Measurements from ENCODE around the gene CHAT.
"Not testable (repeated sequence)": the region's sequence is repeated elsewhere in the genome, so short reads cannot be mapped to it uniquely, and the experiment has no call there.

Gene CHAT

DNA sequence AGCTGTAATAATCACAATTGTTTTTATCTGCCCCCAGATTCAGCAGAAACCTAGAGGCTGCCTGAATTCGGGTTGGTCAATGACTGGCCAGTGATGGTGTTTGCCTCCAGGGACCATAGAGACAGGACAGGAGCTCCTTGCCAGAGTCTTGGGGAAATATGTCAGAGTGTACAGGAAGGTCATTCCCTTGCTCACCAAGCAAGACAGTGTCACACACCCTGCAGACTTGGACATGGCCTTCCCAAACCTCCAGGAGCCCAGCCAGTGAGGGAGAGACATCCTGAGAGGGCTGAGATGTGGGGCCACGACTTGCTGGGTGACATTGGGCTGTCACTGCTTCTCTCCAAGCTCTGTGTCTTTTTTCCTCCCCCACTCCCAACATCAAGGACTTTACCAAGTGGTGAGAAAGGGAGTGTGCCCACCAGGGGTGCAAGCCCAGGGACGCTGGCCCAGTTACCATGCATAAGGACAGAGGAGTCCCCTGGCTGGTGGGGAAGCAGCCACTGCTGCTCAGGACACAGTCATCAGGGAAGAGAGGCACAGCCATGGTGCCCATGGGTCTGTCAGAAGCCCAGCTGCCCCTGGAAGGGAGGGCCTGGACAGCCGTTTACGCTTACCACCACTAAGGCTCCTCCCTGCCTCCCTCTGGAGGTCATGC, 40.3 kb downstream of the CHAT start:
- DNase-seq: no peak

GRCh38 chr10:49655099-49655498, 41.3 kb downstream of the CHAT start:
- no peak for DNase-seq

DNA sequence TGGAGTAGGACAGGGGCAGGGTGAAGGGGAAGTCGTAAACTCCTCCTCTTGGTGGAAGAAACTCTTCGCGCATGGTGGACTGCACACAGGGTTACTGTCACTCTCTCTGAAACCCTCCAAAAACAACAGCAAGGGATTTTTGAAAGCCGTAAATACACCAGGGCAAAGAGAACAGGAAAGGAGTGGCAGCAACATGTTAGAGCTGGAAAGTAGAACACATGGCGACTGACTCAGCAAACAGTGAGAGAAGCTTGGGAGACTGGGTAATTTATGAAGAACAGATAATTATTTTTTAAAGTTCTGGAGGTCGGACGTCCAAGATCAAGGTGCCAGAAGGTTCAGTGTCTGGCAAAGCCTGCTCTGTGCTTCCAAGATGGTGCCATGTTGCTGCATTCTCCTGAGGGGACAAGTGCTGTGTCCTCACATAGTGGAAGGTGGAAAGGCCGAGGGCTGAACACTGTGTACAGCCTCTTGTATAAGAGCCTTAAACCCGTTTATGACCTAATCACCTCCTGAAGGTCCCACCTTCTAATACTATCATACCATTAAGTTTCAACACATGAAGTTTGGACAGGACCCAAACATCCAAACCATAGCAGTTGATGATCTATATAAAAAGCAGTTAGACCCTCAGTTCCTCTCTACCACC, 43.1 kb downstream of the CHAT start:
- no peak for DNase-seq

DNA sequence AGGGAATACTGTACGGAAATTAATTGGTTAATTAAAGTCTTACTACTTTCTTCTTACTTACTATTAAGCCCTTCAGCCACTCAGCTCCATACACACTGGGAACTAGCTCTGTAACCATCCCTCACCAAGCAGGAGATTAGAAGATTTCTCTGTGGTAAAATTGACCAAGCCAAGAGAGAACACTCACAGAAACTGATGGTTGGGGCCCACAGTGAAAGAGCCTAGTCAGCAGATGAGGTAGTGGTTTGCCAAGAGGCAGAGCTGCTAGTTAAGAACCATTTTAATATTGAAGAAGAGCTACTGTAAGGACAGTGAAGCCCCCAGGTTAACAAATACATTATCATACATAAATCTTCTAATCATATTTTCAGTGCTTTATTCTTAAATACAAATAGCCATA, 43.8 kb downstream of the CHAT start:
- no peak for DNase-seq

DNA sequence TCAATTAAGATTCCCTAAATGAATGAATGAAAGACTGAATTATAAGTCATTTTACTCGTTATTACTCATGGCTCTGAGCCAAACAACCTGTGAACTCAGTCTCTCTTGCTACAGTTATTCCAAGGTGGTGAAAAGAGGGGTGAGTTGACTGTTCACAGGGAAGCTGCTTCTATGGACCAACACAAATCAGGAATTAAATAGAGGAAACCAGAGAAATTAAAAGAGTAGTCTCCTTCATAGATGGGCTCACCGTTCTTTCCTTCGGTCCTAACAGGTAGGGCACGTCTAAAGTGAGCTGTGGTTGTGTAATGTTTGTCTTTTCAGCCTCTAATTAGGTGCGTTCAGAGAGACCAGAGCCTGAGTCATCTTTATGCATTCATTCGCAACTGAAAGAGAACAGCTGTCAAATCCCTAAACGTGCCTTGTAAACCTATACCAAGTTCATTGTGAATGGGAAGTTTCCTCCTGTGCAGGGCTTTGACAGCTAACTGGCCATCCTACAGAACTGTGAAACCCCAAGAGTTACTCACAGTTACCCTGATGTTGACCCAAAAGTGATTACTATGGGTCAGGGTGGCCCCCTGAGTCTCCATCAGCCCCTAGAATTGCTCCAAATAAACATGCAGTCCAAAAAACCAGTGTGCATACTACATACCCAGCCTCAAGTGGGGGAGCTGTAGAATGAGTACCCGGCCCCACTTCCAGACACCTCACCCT, 47.5 kb downstream of the CHAT start:
- DNase-seq: no peak

DNA sequence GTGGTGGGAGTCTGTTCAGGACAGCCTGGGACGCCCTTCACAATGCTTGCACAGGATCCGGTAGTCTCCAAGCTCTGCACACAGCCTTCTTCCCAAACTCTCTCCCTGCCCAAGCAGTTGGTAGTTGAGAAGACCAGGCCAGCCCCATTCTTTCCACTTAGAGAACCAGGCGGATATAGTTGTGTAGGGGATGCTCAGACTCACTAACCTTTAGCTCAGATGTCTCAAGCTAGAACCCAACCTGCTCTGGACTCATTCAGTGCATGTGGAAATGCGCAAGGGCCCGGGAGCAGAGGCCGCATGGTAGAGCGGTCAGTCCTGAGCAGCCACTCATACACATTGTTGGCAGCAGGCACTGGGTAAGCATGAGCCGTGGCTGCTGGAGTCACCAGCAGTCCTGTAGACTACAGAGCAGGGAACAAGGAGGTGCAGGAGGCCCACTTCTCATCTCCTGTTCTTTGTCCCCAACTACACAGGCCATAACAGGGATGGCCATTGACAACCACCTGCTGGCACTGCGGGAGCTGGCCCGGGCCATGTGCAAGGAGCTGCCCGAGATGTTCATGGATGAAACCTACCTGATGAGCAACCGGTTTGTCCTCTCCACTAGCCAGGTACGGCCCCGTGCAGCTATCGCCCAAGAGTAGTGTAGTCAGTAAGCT, 48.5 kb downstream of the CHAT start:
- DNase-seq: no peak

GRCh38 chr10:49663596-49663995, 49.8 kb downstream of the CHAT start:
- no peak for DNase-seq

DNA sequence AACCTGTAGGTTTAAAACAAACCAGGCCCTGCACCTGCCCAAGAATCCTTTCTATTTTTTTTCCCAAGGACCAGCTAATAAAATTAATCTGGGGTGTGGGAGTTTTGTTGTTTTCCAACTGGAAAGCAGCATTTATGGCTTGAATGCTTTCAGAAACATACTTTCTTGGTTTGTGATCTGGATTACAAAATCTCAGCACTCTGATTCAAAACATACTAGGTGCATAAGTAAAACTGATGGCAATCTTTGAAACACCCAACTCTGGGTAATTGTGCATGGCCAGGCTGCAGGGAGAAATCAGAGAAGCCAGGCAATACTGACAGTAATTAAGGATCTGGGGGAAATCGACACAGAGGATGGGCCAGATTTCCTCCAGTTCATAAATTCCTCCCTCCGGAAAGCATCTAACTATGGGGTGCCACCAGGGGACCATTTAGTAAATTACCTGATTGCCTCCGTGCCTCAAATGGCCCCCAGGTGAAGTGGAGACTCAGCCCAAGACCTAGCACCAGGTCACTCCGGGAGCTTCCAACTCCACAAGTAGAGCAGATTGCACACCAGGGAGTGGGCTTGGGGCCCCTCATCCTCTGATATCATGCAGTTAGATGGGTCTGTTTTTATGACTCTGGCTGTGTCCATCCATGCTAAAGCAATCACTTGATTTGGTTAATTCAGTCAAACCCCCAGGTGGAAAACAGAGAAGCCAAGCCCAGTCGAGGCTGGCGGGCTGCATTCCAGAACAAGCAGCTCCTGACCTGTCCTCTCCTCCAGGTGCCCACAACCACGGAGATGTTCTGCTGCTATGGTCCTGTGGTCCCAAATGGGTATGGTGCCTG, 50.4 kb downstream of the CHAT start:
- no peak for DNase-seq

DNA sequence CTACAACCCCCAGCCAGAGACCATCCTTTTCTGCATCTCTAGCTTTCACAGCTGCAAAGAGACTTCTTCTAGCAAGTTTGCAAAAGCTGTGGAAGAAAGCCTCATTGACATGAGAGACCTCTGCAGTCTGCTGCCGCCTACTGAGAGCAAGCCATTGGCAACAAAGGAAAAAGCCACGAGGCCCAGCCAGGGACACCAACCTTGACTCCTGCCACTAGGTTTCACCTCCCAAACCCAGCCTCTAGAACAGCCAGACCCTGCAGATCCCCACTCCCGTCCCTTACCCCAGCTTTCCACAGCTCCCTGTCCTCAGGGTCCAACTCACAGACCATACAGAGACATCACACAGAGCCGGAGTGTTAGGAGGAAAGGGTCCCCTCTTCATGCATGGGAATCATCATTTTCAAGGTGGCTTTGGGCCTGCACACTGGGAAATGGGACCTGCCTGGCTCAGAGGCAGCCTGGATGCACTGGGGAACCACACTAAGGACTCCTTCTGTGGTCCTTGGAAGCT, 51.1 kb downstream of the CHAT start:
- no peak for DNase-seq

GRCh38 chr10:49666054-49666615, 52.3 kb downstream of the CHAT start:
- no peak for DNase-seq

- DNase-seq: no peak
These were observed 52.8 kb downstream of the CHAT start for GRCh38 chr10:49666685-49667084.

DNA sequence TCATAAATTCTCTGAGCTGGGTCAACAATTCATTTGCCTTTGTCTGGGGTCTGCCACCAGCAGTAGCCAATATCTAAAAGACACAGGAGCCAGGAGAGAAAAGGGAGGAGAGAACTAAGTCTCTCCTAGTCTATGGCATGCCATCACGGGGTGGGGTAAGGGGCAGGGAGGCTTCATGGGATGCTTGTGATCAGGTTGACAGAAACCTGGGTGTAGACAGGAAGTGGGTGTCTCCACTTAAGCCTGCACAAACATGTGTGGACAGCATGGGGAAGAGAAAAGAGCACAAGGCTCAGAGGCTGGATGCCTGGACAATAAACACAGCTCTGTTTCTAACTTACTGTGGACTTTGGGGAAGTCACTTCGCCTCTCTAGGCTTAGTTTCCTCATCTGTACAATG, 54.2 kb downstream of the CHAT start:
- DNase-seq: no peak

DNA sequence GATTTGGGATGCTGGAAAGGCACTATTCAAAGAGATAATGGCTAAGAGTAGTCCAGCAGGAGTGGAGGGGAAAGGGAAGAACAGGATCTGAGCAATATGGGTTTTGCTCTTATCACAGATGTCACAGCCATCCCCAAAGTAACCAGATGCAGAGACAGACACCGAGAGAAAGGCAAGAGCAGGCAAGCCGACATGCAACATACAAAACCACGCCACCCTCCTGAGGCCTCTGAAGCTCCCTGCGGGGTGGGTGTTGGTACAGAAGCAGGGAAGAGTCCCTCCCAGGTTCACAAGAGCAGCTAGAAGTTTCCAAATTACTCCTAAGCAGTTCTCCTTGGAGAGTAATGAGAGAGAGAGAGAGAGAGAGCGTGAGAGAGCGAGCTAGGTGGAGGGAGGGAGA, 54.8 kb downstream of the CHAT start:
- no peak for DNase-seq

- no peak for DNase-seq
These were observed 65.1 kb downstream of the CHAT start for GRCh38 chr10:49678827-49679479.

DNA sequence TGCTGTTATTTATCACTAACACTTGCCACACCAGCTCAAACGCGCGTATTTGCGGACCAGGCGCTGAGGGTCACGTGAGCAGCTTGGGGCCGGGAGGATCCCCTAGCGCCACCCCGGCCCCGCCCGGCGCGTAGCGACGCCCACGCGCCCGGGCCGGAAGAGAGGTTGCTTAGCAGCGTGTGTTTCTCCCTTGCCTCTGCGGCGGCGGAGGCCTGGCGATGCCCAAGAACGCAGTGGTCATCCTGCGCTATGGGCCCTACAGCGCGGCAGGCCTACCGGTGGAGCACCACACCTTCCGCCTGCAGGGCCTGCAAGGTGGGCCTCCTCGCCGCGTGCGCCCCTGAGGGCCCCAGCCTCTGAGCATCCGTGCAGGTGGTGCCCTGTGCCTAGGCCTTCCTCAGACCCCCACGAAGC, 65.7 kb downstream of the CHAT start, which contains the start of gene C10orf53:
Gene C10orf53, plus strand, starts transcription at position 172 of the 414 bp plus-strand sequence. Its CDS starts 47 bp downstream, at position 219.
- no peak for DNase-seq

DNA sequence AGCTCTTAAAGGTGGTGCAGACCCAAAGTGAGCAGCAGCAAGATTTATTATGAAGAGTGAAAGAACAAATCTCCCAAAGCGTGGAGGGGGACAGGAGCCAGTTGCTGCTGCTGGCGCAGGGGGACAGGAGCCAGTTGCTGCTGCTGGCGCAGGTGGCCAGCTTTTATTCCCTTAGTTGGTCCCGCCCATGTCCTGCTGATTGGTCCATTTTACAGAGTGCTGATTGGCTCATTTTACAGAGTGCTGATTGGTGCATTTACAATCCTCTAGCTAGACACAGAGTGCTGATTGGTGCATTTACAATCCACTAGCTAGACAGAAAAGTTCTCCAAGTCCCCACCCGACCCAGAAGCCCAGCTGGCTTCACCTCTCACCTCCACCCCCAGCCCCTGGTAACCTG, 68.6 kb downstream of the CHAT start:
- not testable (repeated sequence) for DNase-seq

DNA sequence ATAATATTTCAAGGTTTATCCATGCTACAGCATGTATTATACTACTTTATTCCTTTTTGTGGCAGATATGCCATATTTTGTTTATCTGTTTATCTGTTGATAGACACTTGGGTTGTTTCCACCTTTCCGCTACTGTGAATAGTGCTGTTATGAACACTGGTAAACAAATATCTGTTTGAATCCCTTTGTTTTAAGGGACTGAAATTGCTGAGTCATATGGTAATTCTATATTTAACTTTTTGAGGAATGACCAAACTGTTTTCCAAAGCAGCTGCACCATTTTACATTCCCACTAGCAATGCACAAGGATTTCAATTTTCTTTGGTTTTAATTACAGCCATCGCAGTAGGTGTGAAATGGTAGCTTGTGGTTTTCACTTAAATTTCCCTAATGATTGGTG, 69.0 kb downstream of the CHAT start:
- no peak for DNase-seq

GRCh38 chr10:49686651-49687050, 72.8 kb downstream of the CHAT start:
- no peak for DNase-seq

DNA sequence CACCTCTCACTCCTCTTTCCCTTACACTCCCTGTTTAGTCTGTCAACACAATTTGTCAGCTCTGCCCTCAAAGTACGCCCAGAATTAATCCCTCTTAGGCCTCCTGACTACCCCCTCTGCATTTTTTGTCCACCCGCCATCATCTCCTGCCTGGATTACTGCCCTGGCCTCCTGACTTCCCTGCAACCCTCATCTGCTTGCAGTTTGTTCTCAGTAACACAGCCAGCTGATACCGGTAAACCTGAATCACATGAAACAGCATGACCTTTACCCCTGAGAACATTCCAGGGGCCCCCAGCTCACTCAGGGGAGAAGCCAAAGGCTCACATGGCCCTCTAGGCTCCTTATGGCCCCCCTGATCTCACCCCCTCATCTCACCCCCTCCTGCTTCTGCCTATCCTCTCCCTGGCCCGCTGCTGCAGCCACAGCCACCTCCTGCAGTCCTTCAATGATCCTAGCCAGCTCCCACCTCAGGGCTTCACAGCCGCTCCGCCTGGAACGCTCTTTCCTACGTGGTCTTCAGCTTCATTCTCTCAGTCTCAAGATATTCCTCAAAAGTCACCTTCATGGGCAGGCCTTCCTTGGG, 74.5 kb downstream of the CHAT start:
- DNase-seq: no peak

DNA sequence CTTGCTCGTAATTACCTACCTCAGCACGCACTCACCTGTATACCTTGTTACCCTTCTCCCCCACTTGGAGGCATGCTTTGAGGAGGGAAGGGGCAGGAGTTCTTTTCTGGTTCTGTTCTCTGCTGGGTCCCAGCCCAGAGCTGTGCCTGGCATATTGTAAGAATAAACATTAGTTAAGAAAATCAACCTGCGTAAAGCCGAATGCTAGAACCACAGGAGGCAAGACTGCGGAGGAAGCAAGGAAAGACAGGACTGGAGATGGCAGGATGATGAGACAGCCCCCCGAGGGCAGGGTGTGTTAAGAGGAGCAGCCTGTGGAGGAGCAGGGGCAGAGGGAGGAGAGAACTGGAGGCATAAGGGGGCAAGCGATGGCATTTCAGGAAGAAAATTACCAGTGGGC, 75.1 kb downstream of the CHAT start:
- no peak for DNase-seq

- no peak for DNase-seq
These were observed 76.2 kb downstream of the CHAT start for GRCh38 chr10:49689882-49690510.

Data from CD4-positive, alpha-beta T cell treated with Interferon alpha-2 for 1 hour (primary cell).